H1 (cell line): Measurements from ENCODE around the gene RASL10B. TPM values are rescaled to one million over a fixed set of nuclear protein-coding genes. Genes with fewer than 3 reads are reported as not detected.

Experiments used
- CTCF ChIA-PET: fragments of 300-600 bp; sonication (Branson Sonifier 250); formaldehyde crosslinking; loops from one replicate; lab custom pipeline; 2021; ENCODE audit not compliant: partially characterized antibody; lab: Charles Lee
- POLR2A ChIA-PET: fragments of 300-600 bp; sonication (Branson Sonifier 250); formaldehyde crosslinking; loops from one replicate; lab custom pipeline; 2021; ENCODE audit warnings: inconsistent platforms; ENCODE audit not compliant: partially characterized antibody; lab: Charles Lee
- DNase-seq, 2 experiments: peaks; one replicate each; pipeline versions ENCODE4 v3.0.0 to v3.0.0-alpha.2; 2010 to 2022; ENCODE audit warnings: low spot score in 2 of 2, low read depth in 1 of 2, mixed read lengths in 1 of 2
- FAIRE-seq: peaks from 2 replicates; lab custom pipeline; 2011; peaks lifted over from hg19 to GRCh38; lab: Jason Lieb, UNC
- H2AFZ ChIP-seq: 2 replicates; pipeline ENCODE4 v1.8.1; 2012; ENCODE audit warnings: low read length, inconsistent platforms
- H2AK5ac ChIP-seq: 2 replicates; pipeline ENCODE4 v1.6.1; 2013; ENCODE audit warnings: low read depth, low read length
- H2BK120ac ChIP-seq: replicated peaks from 2 replicates; pipeline ENCODE3; 2013; ENCODE audit warnings: low read depth, low read length, inconsistent platforms
- H2BK12ac ChIP-seq: 2 replicates; pipeline ENCODE4 v1.6.1; 2013; ENCODE audit warnings: low read depth, low read length
- H2BK15ac ChIP-seq: 2 replicates; pipeline ENCODE4 v1.6.1; 2013; ENCODE audit warnings: low read length
- H2BK20ac ChIP-seq: 2 replicates; pipeline ENCODE4 v1.6.1; 2013; ENCODE audit warnings: low read length
- H2BK5ac ChIP-seq: 2 replicates; pipeline ENCODE4 v1.6.1; 2013; ENCODE audit warnings: low read depth, low read length
- H3K14ac ChIP-seq: 2 replicates; pipeline ENCODE4 v1.6.1; 2013; ENCODE audit warnings: inconsistent platforms; ENCODE audit not compliant: insufficient read length
- H3K18ac ChIP-seq: 2 replicates; pipeline ENCODE4 v1.6.1; 2013; ENCODE audit warnings: low read length; ENCODE audit errors: extremely low read depth
- H3K23ac ChIP-seq: 2 replicates; pipeline ENCODE4 v1.6.1; 2013; ENCODE audit warnings: inconsistent platforms; ENCODE audit not compliant: insufficient read length
- H3K23me2 ChIP-seq: 2 replicates; pipeline ENCODE4 v1.6.1; 2013; ENCODE audit warnings: low read depth, low read length
- H3K27ac ChIP-seq: 2 replicates; pipeline ENCODE4 v1.6.1; 2011; ENCODE audit warnings: low read depth, low read length, inconsistent platforms
- H3K27me3 ChIP-seq, 4 experiments: replicated peaks in 1 of 4; 1 replicate in 1 of 4; 2 replicates in 3 of 4; pipeline versions ENCODE4 v1.6.1 to v1.8.1; 2011 to 2013; ENCODE audit warnings: low read length in 3 of 4, mild to moderate bottlenecking in 3 of 4, inconsistent platforms in 2 of 4, mixed read lengths in 2 of 4, moderate library complexity in 1 of 4; ENCODE audit not compliant: control insufficient read depth in 3 of 4, insufficient read depth in 3 of 4; ENCODE audit errors: extremely low read depth in 1 of 4
- H3K36me3 ChIP-seq, 4 experiments: 2 replicates each; pipeline versions ENCODE4 v1.6.1 to v1.8.1; 2011 to 2013; ENCODE audit warnings: mild to moderate bottlenecking in 4 of 4, low read length in 3 of 4, moderate library complexity in 2 of 4, control low read depth in 1 of 4, inconsistent platforms in 1 of 4; ENCODE audit not compliant: insufficient read depth in 4 of 4, control insufficient read depth in 2 of 4
- H3K4ac ChIP-seq: replicated peaks from 2 replicates; pipeline ENCODE3; 2013; ENCODE audit warnings: low read length, low read depth, mixed read lengths, inconsistent platforms; ENCODE audit not compliant: insufficient read length
- H3K4me1 ChIP-seq, 4 experiments: replicated peaks in 1 of 4; 1 replicate in 1 of 4; 2 replicates in 3 of 4; pipeline versions ENCODE4 v1.6.1 to v1.8.1; 2011 to 2013; ENCODE audit warnings: low read length in 3 of 4, inconsistent platforms in 2 of 4, mixed read lengths in 1 of 4; ENCODE audit not compliant: insufficient read depth in 4 of 4, control insufficient read depth in 3 of 4
- H3K4me2 ChIP-seq, 2 experiments: 2 replicates each; pipeline versions ENCODE4 v1.6.1 to v1.8.1; 2011 to 2013; ENCODE audit warnings: low read depth in 2 of 2, low read length in 2 of 2, control low read depth in 1 of 2, inconsistent platforms in 1 of 2, mild to moderate bottlenecking in 1 of 2; ENCODE audit not compliant: insufficient read depth in 1 of 2
- H3K4me3 ChIP-seq, 4 experiments: fragments of 200-600, 300-600 bp in 1 of 4; sonication (generic), shearing (Covaris generic), sonication (Bioruptor Twin) in 1 of 4; 2 replicates each; pipeline versions ENCODE4 v1.5.1 to v1.8.1; 2011 to 2016; ENCODE audit warnings: low read length in 4 of 4, low read depth in 3 of 4, control low read depth in 2 of 4, inconsistent platforms in 2 of 4, mild to moderate bottlenecking in 2 of 4, mixed read lengths in 1 of 4, moderate library complexity in 1 of 4; ENCODE audit not compliant: insufficient read depth in 2 of 4; ENCODE audit errors: extremely low read depth in 1 of 4
- H3K56ac ChIP-seq: replicated peaks from 2 replicates; pipeline ENCODE3; 2013; ENCODE audit warnings: low read depth, mild to moderate bottlenecking, mixed read lengths, low read length, inconsistent platforms; ENCODE audit not compliant: insufficient read length
- H3K79me1 ChIP-seq: 2 replicates; pipeline ENCODE4 v1.6.1; 2013; ENCODE audit warnings: low read depth, low read length, control low read depth
- H3K79me2 ChIP-seq, 2 experiments: 2 replicates each; pipeline versions ENCODE4 v1.6.1 to v1.8.1; 2012 to 2013; ENCODE audit warnings: low read length in 2 of 2, mild to moderate bottlenecking in 2 of 2, inconsistent platforms in 1 of 2; ENCODE audit not compliant: insufficient read depth in 2 of 2, control insufficient read depth in 1 of 2
- H3K9ac ChIP-seq, 4 experiments: replicated peaks in 1 of 4; 1 replicate in 1 of 4; 2 replicates in 3 of 4; pipeline versions ENCODE4 v1.6.1 to v1.8.1; 2011 to 2013; ENCODE audit warnings: low read depth in 3 of 4, low read length in 3 of 4, control low read depth in 2 of 4, mild to moderate bottlenecking in 2 of 4, moderate library complexity in 2 of 4, inconsistent platforms in 1 of 4; ENCODE audit errors: extremely low read depth in 1 of 4
- H3K9me3 ChIP-seq, 2 experiments: 2 replicates each; pipeline versions ENCODE4 v1.6.1 to v1.8.1; 2012 to 2013; ENCODE audit warnings: mild to moderate bottlenecking in 2 of 2, moderate library complexity in 2 of 2, control low read depth in 1 of 2, inconsistent platforms in 1 of 2, low read depth in 1 of 2, low read length in 1 of 2, mixed read lengths in 1 of 2; ENCODE audit not compliant: insufficient read depth in 2 of 2
- H4K20me1 ChIP-seq, 2 experiments: replicated peaks in 1 of 2; 2 replicates each; pipeline versions ENCODE3 to v1.8.1; 2011 to 2013; ENCODE audit warnings: inconsistent platforms in 2 of 2, low read length in 2 of 2, mild to moderate bottlenecking in 1 of 2; ENCODE audit not compliant: insufficient read depth in 2 of 2, control insufficient read depth in 1 of 2
- H4K5ac ChIP-seq: 2 replicates; pipeline ENCODE4 v1.6.1; 2013; ENCODE audit warnings: low read length, low read depth, mixed read lengths, inconsistent platforms; ENCODE audit not compliant: insufficient read length
- H4K8ac ChIP-seq: 2 replicates; pipeline ENCODE4 v1.8.0; 2013; ENCODE audit warnings: mild to moderate bottlenecking, moderate library complexity, low read length, inconsistent platforms; ENCODE audit not compliant: insufficient read depth; ENCODE audit errors: extremely low read depth
- H4K91ac ChIP-seq: replicated peaks from 2 replicates; pipeline ENCODE3; 2013; ENCODE audit warnings: low read length, mixed read lengths, inconsistent platforms; ENCODE audit not compliant: insufficient read length
- HDAC2 ChIP-seq, 2 experiments: fragments of 300-600 bp in 1 of 2; sonication (generic) in 1 of 2; IDR thresholded peaks; 2 replicates each; pipeline ENCODE4 v1.6.1; 2011 to 2012; ENCODE audit warnings: low read depth in 2 of 2, low read length in 2 of 2, mild to moderate bottlenecking in 2 of 2, moderate library complexity in 2 of 2, borderline replicate concordance in 1 of 2, inconsistent platforms in 1 of 2
- JUND ChIP-seq: IDR thresholded peaks from 2 replicates; pipeline ENCODE4 v1.6.1; 2011; ENCODE audit warnings: mild to moderate bottlenecking, improper control_type of control experiment, low read length
- KDM4A ChIP-seq: IDR thresholded peaks from one replicate; pipeline ENCODE4 v1.7.1; 2012; ENCODE audit warnings: low read depth, mild to moderate bottlenecking, moderate library complexity, low read length, inconsistent platforms; ENCODE audit not compliant: severe bottlenecking
- RBBP5 ChIP-seq: IDR thresholded peaks from 2 replicates; pipeline ENCODE4 v1.7.1; 2012; ENCODE audit warnings: low read depth, mild to moderate bottlenecking, inconsistent platforms, low read length, moderate library complexity, borderline replicate concordance
- RNF2 ChIP-seq: fragments of 200-900, 300-1000 bp; sonication (generic); IDR thresholded peaks from 2 replicates; pipeline ENCODE4 v1.7.1; 2016; ENCODE audit warnings: borderline replicate concordance, low read depth, mild to moderate bottlenecking, antibody characterized with exemption, low read length; ENCODE audit not compliant: poor library complexity, severe bottlenecking; ENCODE audit errors: missing control alignments
- WGBS, 2 experiments: shearing (Covaris generic) in 1 of 2; methylation state at CpG; one replicate each; pipeline versions ENCODE4 v1.1.6 to v1.1.7; 2013 to 2015; ENCODE audit warnings: low lambda C conversion rate in 2 of 2, mixed read lengths in 2 of 2, inconsistent platforms in 1 of 2, low coverage in 1 of 2, missing lambda C conversion rate in 1 of 2; ENCODE audit not compliant: insufficient replicate concordance in 2 of 2, insufficient coverage in 1 of 2, insufficient read length in 1 of 2; ENCODE audit errors: extremely low coverage in 1 of 2, missing lambda C conversion rate in 1 of 2; 5-methylcytosine and 5-hydroxymethylcytosine counted together
- long read RNA-seq, 2 experiments: library from RNA in 1 of 2; library from capped mRNA in 1 of 2; stranded (forward); transcript quantifications; one replicate each; pipeline ENCODE4 v2.0.0, GENCODE V29; 2021; ENCODE audit warnings: inconsistent platforms in 1 of 2
- polyA minus RNA-seq, 3 experiments: library from RNA; depleted of rRNA, polyadenylated mRNA; stranded (reverse); fragments of >200 nt; gene quantifications; 1 replicate in 2 of 3; 2 replicates in 1 of 3; pipeline ENCODE4 v1.2.3, GENCODE V29; 2011
- polyA plus RNA-seq, 7 experiments: library from polyadenylated mRNA; depleted of rRNA in 3 of 7; stranded (reverse) in 5 of 7; unstranded in 2 of 7; fragments of >200 nt in 5 of 7; fragments of 200-250 nt in 2 of 7; gene quantifications; 1 replicate in 5 of 7; 2 replicates in 1 of 7; 4 replicates in 1 of 7; pipeline versions ENCODE4 v1.2.1 to v1.2.3, GENCODE V29; 2011 to 2013; ENCODE audit warnings: missing spikeins in 2 of 7, mixed read lengths in 2 of 7
- total RNA-seq: library from RNA; stranded (reverse); fragmentation: NEBNext Ultra II Directional; extraction: Animal tissue kit (Norgen Biotek cat#: 25700); gene quantifications from 2 replicates; pipeline ENCODE4 v1.2.1, GENCODE V29; 2021
- TF ChIP-seq, protein P1 (sequence below): IDR thresholded peaks from 2 replicates; pipeline ENCODE4 v1.6.1; 2012; ENCODE audit warnings: inconsistent platforms

Gene RASL10B, protein sequence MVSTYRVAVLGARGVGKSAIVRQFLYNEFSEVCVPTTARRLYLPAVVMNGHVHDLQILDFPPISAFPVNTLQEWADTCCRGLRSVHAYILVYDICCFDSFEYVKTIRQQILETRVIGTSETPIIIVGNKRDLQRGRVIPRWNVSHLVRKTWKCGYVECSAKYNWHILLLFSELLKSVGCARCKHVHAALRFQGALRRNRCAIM
- total RNA-seq = 21.6 and 22.8 TPM in 2 replicates
- polyA plus RNA-seq (2011; rRNA removed) = 17.5 and 21.8 TPM in 2 replicates
- polyA plus RNA-seq (2011; cell fraction: cytosol; rRNA removed) = 14.8 TPM
- 17.0 TPM for polyA plus RNA-seq (2011; cell fraction: nucleus; rRNA removed)
- polyA plus RNA-seq (2012, experiment 1 of 2) = 13.2 to 21.4 TPM (median 17.0 TPM) in 4 replicates
- polyA plus RNA-seq (2012, experiment 2 of 2) = 18.3 TPM
- 10.4 TPM for polyA plus RNA-seq (2013, experiment 1 of 2)
- polyA plus RNA-seq (2013, experiment 2 of 2) = 9.6 TPM
- 16.7 and 18.6 TPM in 2 replicates for polyA minus RNA-seq (2011; rRNA and poly(A)+ RNA removed)
- 18.7 TPM for polyA minus RNA-seq (2011; cell fraction: cytosol; rRNA and poly(A)+ RNA removed)
- polyA minus RNA-seq (2011; cell fraction: nucleus; rRNA and poly(A)+ RNA removed) = 20.7 TPM
- long read RNA-seq, experiment 1, partial matches to known transcripts = 17 of 19 reads
- long read RNA-seq, experiment 1, other reads (novel, unspliced or antisense) = 1 of 19 reads
- long read RNA-seq, experiment 2 = 0 reads

DNA sequence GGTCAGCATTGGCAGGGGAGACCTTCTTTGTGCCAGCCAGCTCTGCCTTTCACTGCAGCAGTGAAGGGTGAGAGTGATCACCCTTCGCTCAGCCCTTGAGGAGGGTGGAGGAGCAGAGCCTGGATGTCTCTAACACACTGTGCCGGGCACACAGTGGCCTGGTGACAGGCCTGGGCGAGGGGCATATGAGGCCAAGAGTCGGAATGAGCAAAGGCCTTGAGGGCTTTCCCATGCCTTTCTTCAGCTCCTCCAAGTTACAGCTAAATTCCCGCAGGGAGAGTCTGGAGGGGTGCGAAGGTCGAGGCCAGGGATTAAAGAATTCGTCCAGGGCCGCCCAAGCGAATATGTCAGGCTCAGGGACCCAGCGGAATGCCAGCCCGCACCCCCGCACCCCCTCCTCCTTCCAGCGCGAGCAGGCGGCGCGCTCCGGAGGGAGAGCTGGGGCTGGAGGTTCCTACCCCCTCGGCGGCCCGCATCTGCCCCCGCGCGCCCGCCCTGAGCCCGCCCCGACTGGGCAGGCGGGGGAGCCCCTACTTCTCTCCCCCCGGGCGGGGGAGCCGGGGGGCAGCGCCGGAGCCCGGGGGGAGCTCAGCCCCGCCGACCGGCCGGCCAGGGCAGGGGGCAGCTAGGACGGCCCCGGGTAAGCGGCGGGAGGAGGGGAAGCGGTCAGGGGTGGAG lies at the start of gene RASL10B:
RASL10B (plus strand) TSS at position 401 of the 678 bp plus-strand sequence. CDS start 3,546 bp downstream, outside the sequence.
- peaks cover 0 to 8% (median 5%) of the 10 kb centered on the region in 4 experiments; a peak in 4 of 7 replicates for H3K27me3 ChIP-seq
- FAIRE-seq = no peak
- no peak within 1 kb of the TSS for H3K14ac ChIP-seq
- peaks cover 7 to 26% (median 8%) of the 10 kb centered on the region in 4 experiments; a peak in 6 of 7 replicates for H3K4me1 ChIP-seq
- H2BK5ac ChIP-seq = peak within 1 kb of the TSS; percentile 44; the same call in 1 of the 2 replicates
- 0 out of 2 replicates have a peak within 1 kb of the TSS, but pooled peaks have one; percentile 48 for H2BK20ac ChIP-seq
- H4K91ac ChIP-seq = no peak within 1 kb of the TSS
- peak within 1 kb of the TSS; percentile 68; the same call in 1 of the 2 replicates for H2BK12ac ChIP-seq
- H3K56ac ChIP-seq = no peak within 1 kb of the TSS
- no peaks in the 10 kb centered on the region for H3K36me3 ChIP-seq
- H3K4ac ChIP-seq = peak within 1 kb of the TSS; percentile 45
- no peak within 1 kb of the TSS for H3K23ac ChIP-seq
- H3K79me1 ChIP-seq = peaks cover 2% of the 10 kb centered on the region; the same call in 1 of the 2 replicates
- H3K4me2 ChIP-seq = peak within 1 kb of the TSS; percentile 78 to 98
- H2AFZ ChIP-seq = no peak within 1 kb of the TSS
- H2AK5ac ChIP-seq = no peak within 1 kb of the TSS
- peak within 1 kb of the TSS; percentile 67 to 85 (median 78) for H3K4me3 ChIP-seq
- no peak within 1 kb of the TSS for H3K27ac ChIP-seq
- DNase-seq = peak in 1 of 2 experiments; percentile 85
- no peaks in the 10 kb centered on the region for H3K79me2 ChIP-seq
- H2BK120ac ChIP-seq = no peak within 1 kb of the TSS
- peak within 1 kb of the TSS; percentile 88 for H2BK15ac ChIP-seq
- ChIA-PET POLR2A (interaction anchor here (0.6 to 3.7 kb wide), 9 partner anchors 8 to 135 kb away, joined by 3 to 16 read pairs (median 3); partner anchors contain the start of gene TAF15), CTCF (interaction anchor here (0.7 to 9.8 kb wide), 9 partner anchors 9 to 145 kb away, joined by 3 to 45 read pairs (median 3); no protein-coding TSS in a partner anchor)
- peak within 1 kb of the TSS in 2 of 4 experiments; percentile 38 to 39; a peak in 3 of 7 replicates for H3K9ac ChIP-seq
- peak within 1 kb of the TSS; percentile 93; the same call in 1 of the 2 replicates for H3K18ac ChIP-seq
- H4K5ac ChIP-seq = no peak within 1 kb of the TSS
- H3K23me2 ChIP-seq = peaks cover 9% of the 10 kb centered on the region; the same call in 1 of the 2 replicates
- H4K8ac ChIP-seq = no peak within 1 kb of the TSS; the same call in 1 of the 2 replicates
- peaks cover 5 to 13% of the 10 kb centered on the region in 2 experiments for H4K20me1 ChIP-seq
- 13% methylated on average over 13 of the region's 44 CpGs; no CpG with 5 or more reads in 1 of the 2 experiments for WGBS, 2 experiments
- H3K9me3 ChIP-seq = no peaks in the 10 kb centered on the region
- TF ChIP-seq HDAC2 (IDR thresholded peaks at IDR 0.05; ENCODE audit: borderline replicate concordance in 1 of 2, low read depth in 2 of 2, low read length in 2 of 2) (0 out of 4 replicates have a peak, but pooled peaks of 1 of the 2 experiments have one; percentile 27), KDM4A (peak; percentile 62), JUND (no peak), RNF2 (no peak), RBBP5 (0 out of 2 replicates have a peak, but pooled peaks have one; percentile 53)
- TF ChIP-seq, protein P1, sequence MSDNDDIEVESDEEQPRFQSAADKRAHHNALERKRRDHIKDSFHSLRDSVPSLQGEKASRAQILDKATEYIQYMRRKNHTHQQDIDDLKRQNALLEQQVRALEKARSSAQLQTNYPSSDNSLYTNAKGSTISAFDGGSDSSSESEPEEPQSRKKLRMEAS = 0 out of 2 replicates have a peak, but pooled peaks have one; percentile 31
